ENCODE measurements around the gene ACAD8. TPM values are rescaled to one million over a fixed set of nuclear protein-coding genes. Genes with fewer than 3 reads are reported as not detected.

The ACAD8 gene
- total RNA-seq, 6 experiments from 2014 or later = 19.1 to 28.3 (median 24.4) TPM

- no peak overlapping the region for H3K4me3 ChIP-seq
- ATAC-seq = no peak
- intact Hi-C loops (cut with DNase I) = no loop called here
- no CpG with 5 or more reads among the region's 10 CpGs for WGBS (ENCODE audit: insufficient coverage, low coverage, low lambda C conversion rate, missing lambda C conversion rate)
- no peaks in the 10 kb centered on the region for H3K4me1 ChIP-seq
- DNase-seq = no peak
- H3K9me3 ChIP-seq = no peaks in the 10 kb centered on the region
- no peaks in the 10 kb centered on the region for H3K27me3 ChIP-seq
- no peak overlapping the region for H3K27ac ChIP-seq
- TF ChIP-seq CTCF (IDR thresholded peaks at IDR 0.05) = no peak
- no peak for TF ChIP-seq POLR2A (IDR thresholded peaks at IDR 0.05)
- H3K36me3 ChIP-seq = no peaks in the 10 kb centered on the region
Measured at GRCh38 chr11:134313379-134313778, 60.0 kb downstream of the ACAD8 start.

GRCh38 chr11:134313821-134314607, 60.6 kb downstream of the ACAD8 start:
- Histone ChIP-seq H3K4me1 (no peaks in the 10 kb centered on the region), H3K4me3 (no peak overlapping the region), H3K27me3 (no peaks in the 10 kb centered on the region), H3K9me3 (no peaks in the 10 kb centered on the region), H3K27ac (no peak overlapping the region), H3K36me3 (no peaks in the 10 kb centered on the region)
- 84% methylated on average over 3 of the region's 9 CpGs for WGBS (ENCODE audit: insufficient coverage, low coverage, low lambda C conversion rate, missing lambda C conversion rate)
- ATAC-seq (peak in 2 of 4 donors; percentile 21 to 61), DNase-seq (no peak)
- TF ChIP-seq CTCF (IDR thresholded peaks at IDR 0.05) (no peak), POLR2A (IDR thresholded peaks at IDR 0.05) (no peak)
- intact Hi-C loops (cut with DNase I) = no loop called here

Other genes starting within 250 kb of the ACAD8 start
- 1 to 10 TPM in 5 of 6 experiments, under 1 TPM in 1; 0.86 to 2.5 (median 1.6) TPM for gene JAM3, start 184.5 kb upstream of the ACAD8 start, total RNA-seq
- 10 to 100 TPM; 11.9 to 21.8 (median 15.5) TPM for gene NCAPD3, start 29.6 kb upstream of the ACAD8 start, total RNA-seq
- gene VPS26B, start 28.9 kb upstream of the ACAD8 start, total RNA-seq = 10 to 100 TPM; 22.6 to 33.7 (median 30.0) TPM
- 10 to 100 TPM; 11.7 to 39.2 (median 20.6) TPM for gene THYN1, start 216 bp upstream of the ACAD8 start, total RNA-seq
- not detected for gene GLB1L3, start 22.8 kb downstream of the ACAD8 start, total RNA-seq
- gene GLB1L2, start 78.4 kb downstream of the ACAD8 start, total RNA-seq = under 1 TPM; 0.12 to 0.68 (median 0.55) TPM
- 1 to 10 TPM in 5 of 6 experiments, under 1 TPM in 1; 0.76 to 8.8 (median 5.1) TPM for gene B3GAT1, start 158.7 kb downstream of the ACAD8 start, total RNA-seq

Data from right lobe of liver (tissue), 6 donors.